DOHH2 (cell line): ENCODE results near the gene NEGR1.

ENCODE experiments used
- H3F3A ChIP-seq: fragments of 200-600 bp; sonication (generic), shearing (Covaris generic); 2 replicates; pipeline ENCODE4 v1.6.0; 2016; ENCODE audit warnings: antibody characterized with exemption, mild to moderate bottlenecking; ENCODE audit not compliant: control insufficient read depth, insufficient read depth
- H3K27ac ChIP-seq: fragments of 200-600 bp; sonication (generic); 2 replicates; pipeline ENCODE4 v1.5.1; 2014; ENCODE audit warnings: low read depth, mild to moderate bottlenecking, low read length, moderate library complexity
- H3K27me3 ChIP-seq: fragments of 200-600 bp; sonication (generic); 2 replicates; pipeline ENCODE4 v1.6.1; 2014; ENCODE audit warnings: mild to moderate bottlenecking, low read length, mixed read lengths; ENCODE audit not compliant: control insufficient read depth
- H3K36me3 ChIP-seq: fragments of 200-600 bp; sonication (generic); 2 replicates; pipeline ENCODE4 v1.6.1; 2014; ENCODE audit warnings: mild to moderate bottlenecking, low read length, moderate library complexity, mixed read lengths; ENCODE audit not compliant: control insufficient read depth
- H3K4me1 ChIP-seq: fragments of 200-600 bp; sonication (generic); 2 replicates; pipeline ENCODE4 v1.6.1; 2014; ENCODE audit warnings: mild to moderate bottlenecking, low read length, mixed read lengths; ENCODE audit not compliant: control insufficient read depth
- H3K4me2 ChIP-seq: fragments of 200-600 bp; sonication (generic); 2 replicates; pipeline ENCODE4 v1.6.0; 2014; ENCODE audit warnings: mild to moderate bottlenecking, low read length, moderate library complexity
- H3K4me3 ChIP-seq: fragments of 200-600 bp; sonication (generic); 2 replicates; pipeline ENCODE4 v1.5.1; 2014; ENCODE audit warnings: mild to moderate bottlenecking, low read length, mixed read lengths
- H3K79me2 ChIP-seq: fragments of 200-600 bp; sonication (generic); 2 replicates; pipeline ENCODE4 v1.6.1; 2014; ENCODE audit warnings: mild to moderate bottlenecking, low read length, mixed read lengths; ENCODE audit not compliant: control insufficient read depth
- H3K9me2 ChIP-seq: fragments of 200-600 bp; sonication (generic); replicated peaks from 2 replicates; pipeline ENCODE4 v1.6.1; 2014; ENCODE audit warnings: mild to moderate bottlenecking, low read length, mixed read lengths; ENCODE audit not compliant: control insufficient read depth
- H3K9me3 ChIP-seq: fragments of 200-600 bp; sonication (generic); 2 replicates; pipeline ENCODE4 v1.6.1; 2014; ENCODE audit warnings: antibody characterized with exemption, low read length, mixed read lengths; ENCODE audit not compliant: control insufficient read depth, insufficient read depth
- H4K20me1 ChIP-seq: fragments of 200-600 bp; sonication (generic); 2 replicates; pipeline ENCODE4 v1.6.0; 2014; ENCODE audit warnings: low read depth, mild to moderate bottlenecking, antibody characterized with exemption, low read length, moderate library complexity; ENCODE audit not compliant: control insufficient read depth, insufficient read depth
- CTCF ChIP-seq: fragments of 200-600 bp; sonication (generic); IDR thresholded peaks from one replicate; pipeline ENCODE4 v1.5.1; 2014; ENCODE audit warnings: antibody characterized with exemption, mild to moderate bottlenecking, low read depth, low read length; ENCODE audit not compliant: poor library complexity, severe bottlenecking
- EZH2phosphoT487 ChIP-seq: fragments of 200-600 bp; sonication (generic); IDR thresholded peaks from 2 replicates; pipeline ENCODE4 v1.6.1; 2017; ENCODE audit warnings: borderline replicate concordance, mild to moderate bottlenecking, antibody characterized with exemption, low read length, moderate library complexity, mixed read lengths

Gene NEGR1

GRCh38 chr1:71592646-71593274, 689.6 kb downstream of the NEGR1 start:
- H3K79me2 ChIP-seq: no peaks in the 10 kb centered on the region
- H4K20me1 ChIP-seq: no peaks in the 10 kb centered on the region
- H3F3A ChIP-seq: no peaks in the 10 kb centered on the region
- no peaks in the 10 kb centered on the region for H3K9me2 ChIP-seq
- TF ChIP-seq CTCF (no peak), EZH2phosphoT487 (no peak)
- H3K4me1 ChIP-seq: no peaks in the 10 kb centered on the region
- no peak overlapping the region for H3K4me2 ChIP-seq
- H3K36me3 ChIP-seq: no peaks in the 10 kb centered on the region
- no peak overlapping the region for H3K4me3 ChIP-seq
- no peaks in the 10 kb centered on the region for H3K9me3 ChIP-seq
- H3K27me3 ChIP-seq: no peaks in the 10 kb centered on the region
- no peak overlapping the region for H3K27ac ChIP-seq

GRCh38 chr1:71589005-71589404, 693.3 kb downstream of the NEGR1 start:
- Histone ChIP-seq H3K79me2 (no peaks in the 10 kb centered on the region), H3K9me3 (no peaks in the 10 kb centered on the region), H3K9me2 (no peaks in the 10 kb centered on the region), H3K27ac (no peak overlapping the region), H3K36me3 (no peaks in the 10 kb centered on the region), H3K27me3 (no peaks in the 10 kb centered on the region), H3F3A (no peaks in the 10 kb centered on the region), H3K4me3 (no peak overlapping the region), H4K20me1 (no peaks in the 10 kb centered on the region), H3K4me2 (no peak overlapping the region), H3K4me1 (no peaks in the 10 kb centered on the region)
- no peak for TF ChIP-seq EZH2phosphoT487

GRCh38 chr1:71587961-71588360, 694.4 kb downstream of the NEGR1 start:
- Histone ChIP-seq H3K79me2 (no peaks in the 10 kb centered on the region), H3K9me2 (no peaks in the 10 kb centered on the region), H3K36me3 (no peaks in the 10 kb centered on the region), H3K27ac (no peak overlapping the region), H3F3A (no peaks in the 10 kb centered on the region), H3K27me3 (no peaks in the 10 kb centered on the region), H3K4me2 (no peak overlapping the region), H3K4me3 (no peak overlapping the region), H4K20me1 (no peaks in the 10 kb centered on the region), H3K4me1 (no peaks in the 10 kb centered on the region), H3K9me3 (no peaks in the 10 kb centered on the region)
- TF ChIP-seq EZH2phosphoT487 (no peak), CTCF (peak; percentile 16)

GRCh38 chr1:71586030-71586429, 696.3 kb downstream of the NEGR1 start:
- no peak overlapping the region for H3K4me3 ChIP-seq
- no peaks in the 10 kb centered on the region for H3K9me3 ChIP-seq
- no peak overlapping the region for H3K4me2 ChIP-seq
- no peak overlapping the region for H3K27ac ChIP-seq
- no peaks in the 10 kb centered on the region for H4K20me1 ChIP-seq
- TF ChIP-seq CTCF (no peak), EZH2phosphoT487 (no peak)
- H3K27me3 ChIP-seq: no peaks in the 10 kb centered on the region
- no peaks in the 10 kb centered on the region for H3F3A ChIP-seq
- H3K79me2 ChIP-seq: no peaks in the 10 kb centered on the region
- no peaks in the 10 kb centered on the region for H3K36me3 ChIP-seq
- H3K9me2 ChIP-seq: no peaks in the 10 kb centered on the region
- H3K4me1 ChIP-seq: no peaks in the 10 kb centered on the region
